Measurements from ENCODE around the gene WDFY2. TPM values are rescaled to one million over a fixed set of nuclear protein-coding genes. Genes with fewer than 3 reads are reported as not detected.

WDFY2 gene
- total and polyA plus RNA-seq, 2 of the 13 experiments (the other 11 are each of a cell fraction or from before 2014, with no cell fraction given): 22.6 to 27.0 TPM

GRCh38 chr13:51689663-51689996, 105.4 kb downstream of the WDFY2 start (continued):
- TF ChIP-seq ARID5B (CRISPR knock-in tag; IDR thresholded peaks at IDR 0.05) (peak; percentile 86), PAXIP1 (CRISPR knock-in tag; conservative IDR thresholded peaks at IDR 0.05) (peak; percentile 91), SOX6 (IDR thresholded peaks at IDR 0.05) (no peak), SOX6 (CRISPR knock-in tag; IDR thresholded peaks at IDR 0.05) (peak; percentile 96), TRIM22 (IDR thresholded peaks at IDR 0.05) (no peak), RXRB (CRISPR knock-in tag; IDR thresholded peaks at IDR 0.05; ENCODE audit: borderline replicate concordance) (peak; percentile 33; the same call in 1 of the 2 replicates), ZNF557 (CRISPR knock-in tag; IDR thresholded peaks at IDR 0.05) (0 out of 2 replicates have a peak, but pooled peaks have one; percentile 51), SOX5 (CRISPR knock-in tag; IDR thresholded peaks at IDR 0.05; ENCODE audit: borderline replicate concordance) (peak; percentile 97), TCF7 (IDR thresholded peaks at IDR 0.05; ENCODE audit: low read depth) (peak; percentile 65), POGZ (CRISPR knock-in tag; IDR thresholded peaks at IDR 0.05) (peak; percentile 55), SAP130 (CRISPR knock-in tag; IDR thresholded peaks at IDR 0.05; ENCODE audit: low read depth) (peak; percentile 70), ETV5 (CRISPR knock-in tag; IDR thresholded peaks at IDR 0.05; ENCODE audit: borderline replicate concordance) (peak; percentile 40; the same call in 1 of the 2 replicates), ZNF709 (CRISPR knock-in tag; IDR thresholded peaks at IDR 0.05) (no peak), CREM (IDR thresholded peaks at IDR 0.05) (peak; percentile 62), CREM (CRISPR knock-in tag; IDR thresholded peaks at IDR 0.05) (no peak), AHDC1 (CRISPR knock-in tag; IDR thresholded peaks at IDR 0.05; ENCODE audit: borderline replicate concordance) (peak; percentile 86; the same call in 1 of the 2 replicates)

Data from HepG2 (cell line).